Activated naive CD8-positive, alpha-beta T cell treated with anti-CD3 and anti-CD28 coated beads for 36 hours (primary cell): ENCODE measurements around the gene FAAP20. TPM values are rescaled to one million over a fixed set of nuclear protein-coding genes. Genes with fewer than 3 reads are reported as not detected.
"Not testable (repeated sequence)": the region's sequence is repeated elsewhere in the genome, so short reads cannot be mapped to it uniquely, and the experiment has no call there.

Experiments
- DNase-seq: peaks from one replicate; pipeline ENCODE4 v3.0.0; 2021
- H3K27ac Mint-ChIP-seq: one replicate; pipeline ENCODE4 v1.8.0; 2022; ENCODE audit warnings: mild to moderate bottlenecking, moderate library complexity, mixed read lengths
- H3K27me3 Mint-ChIP-seq: one replicate; pipeline ENCODE4 v1.8.0; 2022; ENCODE audit warnings: mild to moderate bottlenecking, mixed read lengths
- H3K36me3 Mint-ChIP-seq: one replicate; pipeline ENCODE4 v1.8.0; 2021; ENCODE audit warnings: mild to moderate bottlenecking, mixed read lengths
- H3K4me1 Mint-ChIP-seq: one replicate; pipeline ENCODE4 v1.8.0; 2021; ENCODE audit warnings: mixed read lengths
- H3K4me3 Mint-ChIP-seq: one replicate; pipeline ENCODE4 v1.8.0; 2022; ENCODE audit warnings: mild to moderate bottlenecking, moderate library complexity, mixed read lengths
- H3K9me3 Mint-ChIP-seq: one replicate; pipeline ENCODE4 v1.8.0; 2022; ENCODE audit warnings: mixed read lengths
- total RNA-seq, 2 experiments: library from RNA; stranded (reverse); gene quantifications; one replicate each; pipeline ENCODE4 v1.2.3, GENCODE V29; 2021

Gene FAAP20
- total RNA-seq, 2 experiments from 2014 or later, result 69.3 to 71.4 TPM

DNA sequence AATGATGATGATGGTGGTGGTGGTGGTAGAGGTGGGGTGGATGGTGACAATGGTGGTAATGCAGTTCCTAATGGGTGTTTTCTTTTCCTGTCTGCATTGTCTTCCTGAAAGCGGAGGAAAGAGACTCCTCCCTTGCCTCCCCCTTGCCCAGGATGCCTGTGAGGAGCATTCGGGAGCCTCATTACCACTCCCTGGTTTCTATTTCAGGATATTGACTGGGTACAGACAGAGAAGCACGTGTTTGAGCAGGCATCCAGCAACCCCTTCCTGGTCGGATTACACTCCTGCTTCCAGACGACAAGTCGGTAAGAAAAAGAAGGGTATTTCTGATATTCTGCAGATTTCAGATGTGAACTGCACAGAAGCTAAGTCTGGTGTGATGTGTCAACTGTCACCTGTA, 38.8 kb downstream of the FAAP20 start:
- DNase-seq, result no peak
- no peaks in the 10 kb centered on the region for H3K27me3 Mint-ChIP-seq
- no peaks in the 10 kb centered on the region for H3K9me3 Mint-ChIP-seq
- H3K27ac Mint-ChIP-seq, result no peak overlapping the region
- H3K4me1 Mint-ChIP-seq, result peaks cover 12% of the 10 kb centered on the region
- peaks cover 9% of the 10 kb centered on the region for H3K36me3 Mint-ChIP-seq
- no peak overlapping the region for H3K4me3 Mint-ChIP-seq

DNA sequence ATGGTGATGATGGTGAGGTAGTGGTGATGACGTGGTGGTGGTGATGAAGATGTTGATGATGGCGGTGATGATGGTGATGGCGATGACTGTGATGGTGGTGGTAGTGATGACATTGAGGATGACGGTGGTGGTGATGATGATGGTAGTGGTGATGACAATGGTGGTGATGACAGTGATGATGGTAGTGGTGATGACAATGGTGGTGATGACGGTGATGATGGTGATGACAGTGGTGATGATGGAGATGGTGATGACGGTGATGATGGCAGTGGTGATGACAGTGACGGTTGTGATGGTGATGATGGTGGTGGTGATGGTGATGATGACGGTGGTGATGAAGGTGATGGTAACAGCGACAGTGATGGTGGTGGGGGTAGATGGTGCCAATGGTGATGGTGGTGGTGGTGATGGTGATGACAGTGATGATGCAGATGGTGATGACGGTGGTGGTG, 39.4 kb downstream of the FAAP20 start:
- H3K27ac Mint-ChIP-seq, result no peak overlapping the region
- H3K4me1 Mint-ChIP-seq, result peaks cover 14% of the 10 kb centered on the region
- DNase-seq, result no peak
- no peaks in the 10 kb centered on the region for H3K9me3 Mint-ChIP-seq
- H3K27me3 Mint-ChIP-seq, result no peaks in the 10 kb centered on the region
- no peak overlapping the region for H3K4me3 Mint-ChIP-seq
- peaks cover 12% of the 10 kb centered on the region for H3K36me3 Mint-ChIP-seq

- H3K27me3 Mint-ChIP-seq, result no peaks in the 10 kb centered on the region
- no peak for DNase-seq
- no peaks in the 10 kb centered on the region for H3K9me3 Mint-ChIP-seq
- peaks cover 12% of the 10 kb centered on the region for H3K36me3 Mint-ChIP-seq
- no peak overlapping the region for H3K27ac Mint-ChIP-seq
- H3K4me1 Mint-ChIP-seq, result peaks cover 13% of the 10 kb centered on the region
- H3K4me3 Mint-ChIP-seq, result no peak overlapping the region
Measured at GRCh38 chr1:2154022-2154421, 40.5 kb downstream of the FAAP20 start.

- DNase-seq, result peak; percentile 44
- Mint-ChIP-seq H3K36me3 (peaks cover 12% of the 10 kb centered on the region), H3K4me1 (peaks cover 13% of the 10 kb centered on the region), H3K4me3 (peak overlapping the region; percentile 50), H3K27me3 (no peaks in the 10 kb centered on the region), H3K9me3 (no peaks in the 10 kb centered on the region), H3K27ac (peak overlapping the region; percentile 75)
Measured at GRCh38 chr1:2152954-2153353, 41.6 kb downstream of the FAAP20 start.

DNA sequence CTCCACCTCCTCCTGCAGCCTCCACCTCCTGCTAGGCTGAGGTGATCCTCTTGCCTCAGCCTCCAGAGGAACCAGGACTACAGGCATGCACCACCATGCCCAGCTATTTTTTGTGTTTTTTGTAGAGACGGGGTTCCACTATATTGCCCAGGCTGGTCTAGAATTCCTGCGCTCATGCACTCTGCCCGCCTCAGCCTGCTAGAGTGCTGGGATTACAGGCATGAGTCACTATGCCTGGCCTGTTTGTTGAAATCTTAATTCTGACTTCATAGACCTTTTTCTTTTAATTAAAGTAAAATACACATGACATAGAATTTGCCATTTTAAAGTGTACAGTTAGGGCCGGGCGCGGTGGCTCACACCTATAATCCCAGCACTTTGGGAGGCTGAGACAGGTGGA, 42.7 kb downstream of the FAAP20 start:
- Mint-ChIP-seq H3K27me3 (no peaks in the 10 kb centered on the region), H3K27ac (no peak overlapping the region), H3K4me1 (peaks cover 13% of the 10 kb centered on the region), H3K36me3 (peaks cover 12% of the 10 kb centered on the region), H3K4me3 (no peak overlapping the region), H3K9me3 (no peaks in the 10 kb centered on the region)
- no peak for DNase-seq

- Mint-ChIP-seq H3K36me3 (peaks cover 12% of the 10 kb centered on the region), H3K9me3 (no peaks in the 10 kb centered on the region), H3K4me3 (no peak overlapping the region), H3K27me3 (no peaks in the 10 kb centered on the region), H3K27ac (no peak overlapping the region), H3K4me1 (peaks cover 13% of the 10 kb centered on the region)
- no peak for DNase-seq
Measured at GRCh38 chr1:2151252-2151651, 43.3 kb downstream of the FAAP20 start.

- Mint-ChIP-seq H3K9me3 (no peaks in the 10 kb centered on the region), H3K36me3 (peaks cover 12% of the 10 kb centered on the region), H3K27ac (no peak overlapping the region), H3K4me1 (peaks cover 13% of the 10 kb centered on the region), H3K4me3 (no peak overlapping the region), H3K27me3 (no peaks in the 10 kb centered on the region)
- DNase-seq, result no peak
Measured at GRCh38 chr1:2150801-2151200, 43.8 kb downstream of the FAAP20 start.

- peak; percentile 38 for DNase-seq
- no peak overlapping the region for H3K27ac Mint-ChIP-seq
- H3K27me3 Mint-ChIP-seq, result no peaks in the 10 kb centered on the region
- H3K9me3 Mint-ChIP-seq, result no peaks in the 10 kb centered on the region
- H3K4me3 Mint-ChIP-seq, result no peak overlapping the region
- H3K36me3 Mint-ChIP-seq, result peaks cover 5% of the 10 kb centered on the region
- peaks cover 13% of the 10 kb centered on the region for H3K4me1 Mint-ChIP-seq
Measured at GRCh38 chr1:2148691-2149090, 45.9 kb downstream of the FAAP20 start.

DNA sequence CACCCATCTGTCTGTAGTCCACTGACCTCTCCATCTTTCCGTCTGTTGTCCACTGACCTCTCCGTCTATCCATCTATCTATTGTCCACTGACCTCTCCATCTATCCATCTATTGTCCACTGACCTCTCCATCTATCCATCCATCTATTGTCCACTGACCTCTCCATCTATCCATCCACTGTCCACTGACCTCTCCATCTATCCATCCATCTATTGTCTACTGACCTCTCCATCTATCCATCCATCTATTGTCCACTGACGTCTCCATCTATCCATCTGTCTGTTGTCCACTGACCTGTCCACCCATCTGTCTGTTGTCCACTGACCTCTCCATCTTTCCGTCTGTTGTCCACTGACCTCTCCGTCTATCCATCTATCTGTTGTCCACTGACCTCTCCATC, 46.7 kb downstream of the FAAP20 start:
- not testable (repeated sequence) for H3K4me3 Mint-ChIP-seq, H3K9me3 Mint-ChIP-seq, H3K27ac Mint-ChIP-seq, DNase-seq, H3K36me3 Mint-ChIP-seq, H3K27me3 Mint-ChIP-seq
- peaks cover 10% of the 10 kb centered on the region for H3K4me1 Mint-ChIP-seq

DNA sequence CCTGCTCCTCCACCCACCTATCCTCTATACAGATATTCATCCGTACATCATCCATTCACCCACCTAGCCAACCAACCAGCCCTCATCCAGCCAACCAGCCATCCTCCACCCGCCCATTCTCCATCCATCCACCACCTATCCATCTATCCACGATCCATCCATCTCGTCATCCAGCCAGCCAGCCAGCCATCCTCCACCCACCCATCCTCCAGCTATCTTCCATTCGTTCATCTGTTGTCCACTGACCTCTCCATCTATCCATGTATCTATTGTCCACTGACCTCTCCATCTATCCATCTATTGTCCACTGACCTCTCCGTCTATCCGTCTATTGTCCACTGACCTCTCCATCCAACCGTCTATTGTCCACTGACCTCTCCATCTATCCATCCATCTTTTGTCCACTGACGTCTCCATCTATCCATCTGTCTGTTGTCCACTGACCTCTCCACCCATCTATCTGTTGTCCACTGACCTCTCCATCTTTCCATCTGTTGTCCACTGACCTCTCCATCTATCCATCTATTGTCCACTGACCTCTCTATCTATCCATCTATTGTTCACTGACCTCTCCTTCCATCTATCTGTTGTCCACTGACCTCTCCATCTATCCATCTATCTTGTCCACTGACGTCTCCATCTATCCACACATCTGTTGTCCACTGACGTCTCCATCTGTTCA, 47.6 kb downstream of the FAAP20 start:
- no peaks in the 10 kb centered on the region for H3K27me3 Mint-ChIP-seq
- DNase-seq, result no peak
- H3K36me3 Mint-ChIP-seq, result peaks cover 2% of the 10 kb centered on the region
- no peaks in the 10 kb centered on the region for H3K9me3 Mint-ChIP-seq
- H3K4me1 Mint-ChIP-seq, result peaks cover 7% of the 10 kb centered on the region
- H3K4me3 Mint-ChIP-seq, result no peak overlapping the region
- no peak overlapping the region for H3K27ac Mint-ChIP-seq

DNA sequence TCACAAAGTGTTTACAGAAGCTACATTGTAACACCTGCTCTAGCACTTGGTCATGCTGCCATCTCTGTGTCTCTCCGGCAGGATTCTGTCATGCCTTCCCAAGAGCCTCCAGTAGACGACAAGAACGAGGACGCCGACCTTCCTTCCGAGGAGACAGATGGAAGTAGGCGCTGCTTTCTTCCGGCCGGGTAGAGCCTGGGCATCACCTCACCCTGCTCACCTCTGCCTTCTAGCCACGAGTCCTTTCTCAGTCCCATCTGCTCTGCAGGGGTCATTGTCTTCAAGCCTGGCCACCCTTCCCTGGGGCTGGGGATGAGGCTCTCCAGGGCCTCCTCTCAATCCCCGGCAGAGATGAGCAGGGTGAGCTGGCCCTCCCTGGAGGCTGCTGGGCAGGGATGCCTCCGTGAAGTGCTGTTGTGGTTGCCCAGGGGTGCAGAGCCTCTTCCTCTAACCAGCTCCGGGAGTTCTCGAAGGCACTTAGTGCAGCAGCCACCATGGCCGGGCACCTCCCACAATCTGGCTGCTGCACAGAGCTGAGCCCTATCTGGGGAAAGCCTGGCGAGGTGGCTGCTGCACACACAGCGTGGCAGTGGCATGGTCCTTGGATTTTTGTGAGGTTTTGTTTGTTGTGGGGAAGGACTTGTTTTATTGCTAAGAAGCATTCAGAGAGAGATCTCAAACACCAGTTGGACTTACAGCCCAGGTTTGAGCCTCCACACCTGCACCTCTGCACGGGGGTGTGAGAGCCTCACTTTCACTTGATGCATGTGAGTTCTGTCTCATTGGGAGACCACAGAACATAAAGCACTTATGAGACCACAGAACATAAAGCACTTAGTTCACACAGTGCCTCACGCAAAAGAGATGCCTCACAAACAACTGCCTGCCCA, 48.4 kb downstream of the FAAP20 start:
- H3K4me1 Mint-ChIP-seq, result peaks cover 3% of the 10 kb centered on the region
- H3K36me3 Mint-ChIP-seq, result peaks cover 2% of the 10 kb centered on the region
- no peaks in the 10 kb centered on the region for H3K9me3 Mint-ChIP-seq
- no peak overlapping the region for H3K4me3 Mint-ChIP-seq
- no peak for DNase-seq
- peak overlapping the region; percentile 21 for H3K27ac Mint-ChIP-seq
- H3K27me3 Mint-ChIP-seq, result no peaks in the 10 kb centered on the region

GRCh38 chr1:2144501-2145090, 50.0 kb downstream of the FAAP20 start:
- Mint-ChIP-seq H3K4me3 (no peak overlapping the region), H3K27me3 (no peaks in the 10 kb centered on the region), H3K36me3 (no peaks in the 10 kb centered on the region), H3K9me3 (no peaks in the 10 kb centered on the region), H3K27ac (no peak overlapping the region), H3K4me1 (peaks cover 2% of the 10 kb centered on the region)
- no peak for DNase-seq

GRCh38 chr1:2143814-2144500, 50.6 kb downstream of the FAAP20 start:
- Mint-ChIP-seq H3K27ac (no peak overlapping the region), H3K36me3 (no peaks in the 10 kb centered on the region), H3K27me3 (no peaks in the 10 kb centered on the region), H3K4me3 (no peak overlapping the region), H3K9me3 (no peaks in the 10 kb centered on the region), H3K4me1 (peaks cover 3% of the 10 kb centered on the region)
- DNase-seq, result no peak

DNA sequence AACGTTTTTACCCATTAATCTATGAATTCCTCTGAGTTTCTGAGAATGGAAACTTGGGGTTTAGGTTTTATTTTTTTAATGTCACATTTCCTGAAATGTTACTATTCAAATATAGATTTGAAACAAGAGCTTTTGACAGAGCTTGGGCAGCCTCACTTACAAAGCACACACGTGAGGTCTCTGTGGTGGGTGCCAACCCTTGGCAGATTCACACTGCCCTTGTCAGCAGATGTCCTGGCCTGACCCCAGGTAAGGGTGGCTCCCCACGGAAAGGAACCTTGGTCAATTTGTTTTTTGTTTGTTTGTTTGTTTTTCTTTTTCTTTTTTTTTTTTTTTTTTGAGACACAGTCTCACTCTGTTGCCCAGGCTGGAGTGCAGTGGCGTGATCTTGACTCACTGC, 53.5 kb downstream of the FAAP20 start:
- Mint-ChIP-seq H3K4me3 (no peak overlapping the region), H3K27me3 (no peaks in the 10 kb centered on the region), H3K36me3 (no peaks in the 10 kb centered on the region), H3K27ac (no peak overlapping the region), H3K9me3 (no peaks in the 10 kb centered on the region), H3K4me1 (peaks cover 3% of the 10 kb centered on the region)
- no peak for DNase-seq
